GM12801 (cell line): ENCODE measurements around the gene FAM184B.

Experiments
- CTCF ChIP-seq: IDR thresholded peaks from one replicate; pipeline ENCODE4 v1.5.1; 2011; ENCODE audit warnings: control low read depth; ENCODE audit not compliant: insufficient read length; ENCODE audit errors: extremely low read depth

Gene FAM184B

GRCh38 chr4:17646693-17647092, 134.7 kb downstream of the FAM184B start:
- TF ChIP-seq CTCF, result no peak

- no peak for TF ChIP-seq CTCF
Measured at GRCh38 chr4:17642398-17642783, 139.0 kb downstream of the FAM184B start.

GRCh38 chr4:17639136-17639535, 142.3 kb downstream of the FAM184B start:
- TF ChIP-seq CTCF, result no peak

GRCh38 chr4:17636696-17637622, 144.5 kb downstream of the FAM184B start:
- no peak for TF ChIP-seq CTCF

GRCh38 chr4:17636341-17636695, 145.1 kb downstream of the FAM184B start:
- TF ChIP-seq CTCF, result no peak

- TF ChIP-seq CTCF, result no peak
Measured at GRCh38 chr4:17635056-17635455, 146.4 kb downstream of the FAM184B start.

GRCh38 chr4:17633600-17633999, 147.8 kb downstream of the FAM184B start:
- no peak for TF ChIP-seq CTCF
